Tibial nerve (tissue), 4 donors: ENCODE results near the gene FAM210A.

Source experiments
- EP300 ChIP-seq, 2 donors: sonication (generic); formaldehyde crosslinking; IDR thresholded peaks; one replicate each; pipeline ENCODE4 v1.6.1; 2017; ENCODE audit warnings: antibody characterized with exemption in 2 of 2, mild to moderate bottlenecking in 1 of 2
- TF ChIP-seq, protein P1 (sequence below), 5 experiments: fragments of 200-600 bp in 3 of 5; fragments of 450-650 bp in 2 of 5; sonication (generic) in 3 of 5; IDR thresholded peaks; one replicate each; pipeline ENCODE4 v1.5.1; 2016 to 2019; ENCODE audit warnings: antibody characterized with exemption in 5 of 5, mild to moderate bottlenecking in 3 of 5, moderate library complexity in 2 of 5

DNA sequence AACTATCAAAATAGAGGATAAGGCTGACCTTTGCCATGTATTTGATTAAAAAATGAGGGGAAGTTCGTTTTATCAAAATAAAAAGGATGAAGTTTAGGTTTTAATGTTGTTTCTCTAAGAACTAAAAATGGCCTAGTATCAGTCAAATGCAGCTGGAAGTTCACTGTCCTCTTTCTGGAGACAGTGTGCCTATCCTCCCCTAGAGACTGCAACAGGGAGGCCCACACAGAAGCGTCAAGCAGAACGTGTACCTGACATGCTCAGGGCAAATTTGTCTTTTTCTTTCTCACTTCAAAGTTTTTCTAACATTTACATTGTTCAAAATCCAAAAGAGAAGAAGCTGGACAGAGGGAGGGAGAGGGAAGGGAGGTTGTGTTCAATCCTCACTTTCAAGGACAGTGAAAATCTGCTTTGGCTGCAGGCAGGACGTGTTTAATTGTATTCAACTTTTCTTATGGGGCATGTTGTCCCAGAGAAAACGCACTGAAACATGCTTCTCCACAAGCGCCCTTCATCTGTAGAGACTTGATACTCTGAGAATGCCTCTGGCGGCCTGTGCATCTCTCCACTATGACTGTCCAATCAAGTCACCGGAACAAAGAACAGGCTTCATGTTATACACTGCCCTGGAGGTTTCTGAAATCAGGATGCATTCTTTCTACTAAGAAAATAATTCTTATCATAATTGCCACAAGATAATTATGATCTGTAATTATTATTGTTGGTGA, 65.1 kb downstream of the FAM210A start:
- TF ChIP-seq, protein P1, sequence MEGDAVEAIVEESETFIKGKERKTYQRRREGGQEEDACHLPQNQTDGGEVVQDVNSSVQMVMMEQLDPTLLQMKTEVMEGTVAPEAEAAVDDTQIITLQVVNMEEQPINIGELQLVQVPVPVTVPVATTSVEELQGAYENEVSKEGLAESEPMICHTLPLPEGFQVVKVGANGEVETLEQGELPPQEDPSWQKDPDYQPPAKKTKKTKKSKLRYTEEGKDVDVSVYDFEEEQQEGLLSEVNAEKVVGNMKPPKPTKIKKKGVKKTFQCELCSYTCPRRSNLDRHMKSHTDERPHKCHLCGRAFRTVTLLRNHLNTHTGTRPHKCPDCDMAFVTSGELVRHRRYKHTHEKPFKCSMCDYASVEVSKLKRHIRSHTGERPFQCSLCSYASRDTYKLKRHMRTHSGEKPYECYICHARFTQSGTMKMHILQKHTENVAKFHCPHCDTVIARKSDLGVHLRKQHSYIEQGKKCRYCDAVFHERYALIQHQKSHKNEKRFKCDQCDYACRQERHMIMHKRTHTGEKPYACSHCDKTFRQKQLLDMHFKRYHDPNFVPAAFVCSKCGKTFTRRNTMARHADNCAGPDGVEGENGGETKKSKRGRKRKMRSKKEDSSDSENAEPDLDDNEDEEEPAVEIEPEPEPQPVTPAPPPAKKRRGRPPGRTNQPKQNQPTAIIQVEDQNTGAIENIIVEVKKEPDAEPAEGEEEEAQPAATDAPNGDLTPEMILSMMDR (IDR thresholded peaks at IDR 0.05): no peak
- no peak for TF ChIP-seq EP300 (IDR thresholded peaks at IDR 0.05)
